GM21737 (cell line): ENCODE data around the gene WFIKKN2.
"Not testable (repeated sequence)": the region's sequence is repeated elsewhere in the genome, so short reads cannot be mapped to it uniquely, and the experiment has no call there.

Experiments used
- ATAC-seq: cut with Tn5 transposase; IDR thresholded peaks from one replicate; pipeline ENCODE4 v1.9.1; 2021; ENCODE audit warnings: mild to moderate bottlenecking, moderate library complexity; ENCODE audit not compliant: unreplicated experiment

The WFIKKN2 gene

GRCh38 chr17:50872710-50873424, 37.5 kb downstream of the WFIKKN2 start:
- ATAC-seq, result no peak

DNA sequence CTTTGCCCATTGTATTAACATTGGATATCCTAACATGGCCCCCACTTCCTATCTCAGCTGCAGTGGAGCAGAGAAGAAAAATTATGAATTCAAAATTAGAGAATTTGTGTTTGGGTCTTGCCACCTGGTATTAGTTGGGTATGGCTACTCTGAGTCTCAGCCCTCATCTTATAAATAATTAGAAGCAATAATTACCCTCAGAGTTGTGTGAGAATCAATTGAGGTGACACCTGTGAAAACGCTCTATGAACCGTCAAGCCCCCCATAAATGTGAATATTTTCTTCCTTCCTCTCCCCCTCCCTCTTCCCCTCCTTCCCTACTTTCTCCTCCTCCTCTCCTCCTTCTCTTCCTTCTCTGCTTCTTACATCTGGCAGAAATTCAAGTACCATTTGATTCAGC, 39.7 kb downstream of the WFIKKN2 start:
- ATAC-seq, result no peak

- ATAC-seq, result not testable (repeated sequence)
These were observed 41.7 kb downstream of the WFIKKN2 start for GRCh38 chr17:50877042-50877441.

DNA sequence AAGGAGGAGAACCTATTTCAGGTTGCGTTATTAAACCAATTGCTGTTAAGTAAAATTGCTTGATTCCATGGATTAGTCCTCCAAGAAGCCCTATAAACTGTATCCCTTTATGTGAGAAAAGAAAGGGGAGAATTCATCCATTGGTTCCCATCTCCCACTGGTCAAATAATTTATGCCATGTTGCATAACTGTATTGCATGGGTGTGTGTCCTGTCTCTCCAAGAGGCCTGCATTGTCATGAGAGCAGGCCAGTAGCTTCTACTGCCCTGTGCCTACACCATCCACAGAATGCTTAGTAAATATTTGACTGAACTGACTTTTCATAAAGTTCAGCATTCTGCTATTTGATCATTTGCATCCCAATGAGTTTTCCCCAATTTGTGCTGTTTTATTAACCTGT, 42.5 kb downstream of the WFIKKN2 start:
- no peak for ATAC-seq

GRCh38 chr17:50879086-50879485, 43.7 kb downstream of the WFIKKN2 start:
- ATAC-seq, result no peak

- ATAC-seq, result no peak
These were observed 45.8 kb downstream of the WFIKKN2 start for GRCh38 chr17:50881182-50881581.

DNA sequence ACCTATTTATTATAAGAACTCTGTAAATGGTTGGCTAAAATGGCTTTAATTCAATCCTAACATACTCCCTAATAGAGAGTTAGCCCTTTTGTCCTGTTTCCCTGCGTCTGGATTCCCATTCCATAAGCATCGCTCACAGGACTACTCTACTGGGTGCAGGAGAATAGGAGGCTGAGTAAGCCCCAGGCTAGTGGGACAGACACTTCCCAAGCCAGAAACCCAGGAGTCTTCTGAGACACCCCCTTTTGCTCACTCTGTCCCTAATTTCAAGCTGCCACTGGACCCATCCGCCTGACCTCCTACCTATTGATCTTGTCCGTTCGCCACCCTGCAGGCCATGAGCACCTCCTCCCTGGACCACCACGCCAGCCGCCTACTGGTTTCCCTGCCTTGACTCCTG, 47.5 kb downstream of the WFIKKN2 start:
- ATAC-seq, result no peak

DNA sequence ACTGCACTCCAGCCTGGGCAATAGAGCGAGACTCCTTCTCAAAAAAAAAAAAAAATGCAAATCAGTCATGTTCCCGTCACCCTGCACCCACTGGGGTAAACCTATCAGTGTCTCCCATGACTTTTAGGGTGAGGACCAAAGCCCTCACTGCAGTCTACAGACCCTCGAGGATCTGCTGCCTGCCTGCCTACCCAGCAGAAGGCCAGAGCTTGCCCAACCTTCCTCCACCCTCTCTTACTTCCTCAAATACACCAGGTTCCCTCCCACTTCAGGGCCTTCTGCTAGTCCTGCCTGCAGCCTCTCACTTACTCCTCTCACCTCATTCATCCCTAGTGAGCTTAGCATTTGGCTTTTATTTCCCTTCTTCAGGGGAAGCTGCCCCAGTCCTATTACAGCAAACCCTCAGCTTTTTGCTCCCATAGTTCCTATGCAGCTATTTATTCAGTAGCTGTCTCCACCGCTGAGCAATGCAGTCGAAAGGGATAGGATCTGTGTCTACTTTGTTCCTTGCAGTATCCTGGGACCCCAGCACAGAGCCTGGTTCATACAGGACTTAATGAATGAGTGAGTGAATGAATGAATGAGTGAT, 48.6 kb downstream of the WFIKKN2 start:
- no peak for ATAC-seq

DNA sequence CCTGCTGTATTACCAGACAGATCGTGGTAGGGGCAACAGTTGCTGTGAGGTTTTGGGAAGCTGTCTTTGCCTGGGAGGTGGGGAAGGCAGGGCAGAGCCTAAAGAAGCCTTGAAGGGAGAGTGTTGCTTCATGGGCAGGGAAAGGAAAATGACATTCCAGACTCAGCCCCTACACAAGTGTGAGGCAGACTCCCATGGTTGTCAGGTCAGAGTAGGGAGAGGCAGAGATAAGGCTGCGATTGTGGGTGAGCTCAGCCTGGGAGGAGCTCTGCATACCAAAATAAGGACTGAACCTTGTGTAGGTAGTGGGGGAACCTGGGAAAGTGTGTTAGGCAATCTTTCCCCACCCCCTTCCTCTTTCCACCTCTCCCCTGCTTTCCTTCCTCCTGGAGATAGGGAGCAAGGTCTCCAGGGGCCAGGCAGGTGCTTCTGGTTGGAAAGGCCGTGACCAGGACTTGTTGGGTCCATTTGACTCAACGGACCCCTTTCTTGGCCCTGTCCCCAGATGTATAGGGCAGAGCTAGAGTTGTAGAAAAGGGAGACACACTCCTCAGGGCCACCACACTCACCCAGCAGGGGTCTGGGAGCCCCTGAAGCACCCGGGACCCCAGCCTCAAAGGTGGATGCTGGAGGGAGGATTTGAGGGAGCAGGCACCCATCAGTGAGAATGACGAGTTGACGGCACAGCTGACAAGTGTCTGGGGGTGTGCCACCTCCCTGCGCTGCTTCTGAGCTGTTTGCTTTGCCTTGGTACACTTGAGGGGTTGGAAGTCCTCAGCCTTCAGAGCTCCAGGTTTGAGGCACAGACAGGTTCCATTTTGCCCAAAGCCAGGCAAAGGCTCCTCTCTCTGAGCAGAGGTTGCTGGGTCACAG, 49.3 kb downstream of the WFIKKN2 start:
- ATAC-seq, result no peak

DNA sequence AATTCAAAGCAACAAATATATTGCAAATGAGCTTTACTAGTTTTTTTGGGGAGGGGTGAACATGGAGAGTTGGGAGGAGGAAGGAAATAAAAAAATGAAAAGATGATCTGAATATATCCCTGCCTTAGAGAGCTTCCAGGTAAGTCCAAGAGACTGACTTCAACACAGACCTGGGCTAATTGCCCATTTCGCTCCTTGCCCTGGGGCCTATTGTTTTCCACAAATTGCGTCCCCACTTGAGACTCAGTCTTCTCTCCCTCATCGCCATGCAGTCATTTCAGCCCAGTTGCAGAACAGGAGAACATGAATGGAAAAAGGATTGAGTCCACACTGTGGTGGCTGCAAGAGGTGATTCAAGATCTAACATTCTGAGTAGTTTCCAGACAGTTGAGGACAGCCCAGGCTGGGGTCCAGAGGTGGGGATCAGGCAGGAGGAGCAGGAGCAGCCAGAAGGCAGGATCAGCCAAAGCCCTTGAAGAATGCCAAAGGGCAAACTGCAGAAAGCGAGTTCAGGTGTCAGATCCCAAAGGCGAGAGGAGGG, 52.4 kb downstream of the WFIKKN2 start:
- ATAC-seq, result no peak

GRCh38 chr17:50889528-50890118, 54.2 kb downstream of the WFIKKN2 start:
- ATAC-seq, result no peak

GRCh38 chr17:50890675-50891516, 55.5 kb downstream of the WFIKKN2 start:
- ATAC-seq, result no peak

- ATAC-seq, result no peak
These were observed 56.2 kb downstream of the WFIKKN2 start for GRCh38 chr17:50891577-50891989.
